DOHH2 (cell line): ENCODE results near the gene UXS1.

Source experiments
- CTCF ChIP-seq: fragments of 200-600 bp; sonication (generic); IDR thresholded peaks from one replicate; pipeline ENCODE4 v1.5.1; 2014; ENCODE audit warnings: antibody characterized with exemption, mild to moderate bottlenecking, low read depth, low read length; ENCODE audit not compliant: poor library complexity, severe bottlenecking
- EZH2phosphoT487 ChIP-seq: fragments of 200-600 bp; sonication (generic); IDR thresholded peaks from 2 replicates; pipeline ENCODE4 v1.6.1; 2017; ENCODE audit warnings: borderline replicate concordance, mild to moderate bottlenecking, antibody characterized with exemption, low read length, moderate library complexity, mixed read lengths

- TF ChIP-seq CTCF (no peak), EZH2phosphoT487 (no peak)
Measured at GRCh38 chr2:106119074-106119473, 75.0 kb downstream of the UXS1 start.
